ENCODE data around the gene H2AZ2.

The H2AZ2 gene

DNA sequence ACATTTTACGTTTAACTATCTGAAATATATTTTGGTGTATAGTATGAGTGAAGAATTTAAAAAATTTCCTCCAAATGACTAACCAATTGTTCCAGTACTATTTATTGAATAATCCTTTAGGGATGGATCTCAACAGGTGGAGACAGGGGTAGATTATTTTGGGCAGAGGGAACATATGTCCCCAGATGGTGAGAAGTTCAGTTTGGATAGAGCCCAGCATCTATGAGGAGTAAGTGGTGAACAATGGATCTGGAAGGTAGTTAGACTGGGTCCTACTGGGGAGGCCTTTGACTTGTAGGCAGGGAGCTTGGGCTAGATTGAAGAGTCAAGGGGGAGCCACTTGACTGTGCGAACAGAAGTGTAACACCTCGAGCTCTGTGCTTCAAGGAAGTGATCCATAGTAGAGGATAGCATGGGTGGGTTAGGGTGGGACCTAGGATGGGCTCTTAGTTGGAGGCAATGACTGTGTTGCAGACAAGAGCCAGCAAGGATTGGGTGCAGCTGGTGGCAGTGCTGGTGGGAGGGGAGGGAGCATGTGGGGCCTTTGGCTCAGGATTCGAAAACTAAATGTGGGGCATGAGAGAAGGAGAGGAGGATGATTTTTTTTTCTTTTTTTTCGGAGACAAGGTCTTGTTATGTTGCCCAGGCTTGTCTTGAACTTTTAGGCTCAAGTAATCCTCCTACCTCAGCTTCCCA is 41.3 kb upstream of the H2AZ2 start:
- TF ChIP-seq, protein P1, sequence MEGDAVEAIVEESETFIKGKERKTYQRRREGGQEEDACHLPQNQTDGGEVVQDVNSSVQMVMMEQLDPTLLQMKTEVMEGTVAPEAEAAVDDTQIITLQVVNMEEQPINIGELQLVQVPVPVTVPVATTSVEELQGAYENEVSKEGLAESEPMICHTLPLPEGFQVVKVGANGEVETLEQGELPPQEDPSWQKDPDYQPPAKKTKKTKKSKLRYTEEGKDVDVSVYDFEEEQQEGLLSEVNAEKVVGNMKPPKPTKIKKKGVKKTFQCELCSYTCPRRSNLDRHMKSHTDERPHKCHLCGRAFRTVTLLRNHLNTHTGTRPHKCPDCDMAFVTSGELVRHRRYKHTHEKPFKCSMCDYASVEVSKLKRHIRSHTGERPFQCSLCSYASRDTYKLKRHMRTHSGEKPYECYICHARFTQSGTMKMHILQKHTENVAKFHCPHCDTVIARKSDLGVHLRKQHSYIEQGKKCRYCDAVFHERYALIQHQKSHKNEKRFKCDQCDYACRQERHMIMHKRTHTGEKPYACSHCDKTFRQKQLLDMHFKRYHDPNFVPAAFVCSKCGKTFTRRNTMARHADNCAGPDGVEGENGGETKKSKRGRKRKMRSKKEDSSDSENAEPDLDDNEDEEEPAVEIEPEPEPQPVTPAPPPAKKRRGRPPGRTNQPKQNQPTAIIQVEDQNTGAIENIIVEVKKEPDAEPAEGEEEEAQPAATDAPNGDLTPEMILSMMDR (IDR thresholded peaks at IDR 0.05): no peak
- no peak overlapping the region for H3K4me3 ChIP-seq
- no peak overlapping the region for H3K27ac ChIP-seq
- no peak for DNase-seq (ENCODE audit: low spot score)

DNA sequence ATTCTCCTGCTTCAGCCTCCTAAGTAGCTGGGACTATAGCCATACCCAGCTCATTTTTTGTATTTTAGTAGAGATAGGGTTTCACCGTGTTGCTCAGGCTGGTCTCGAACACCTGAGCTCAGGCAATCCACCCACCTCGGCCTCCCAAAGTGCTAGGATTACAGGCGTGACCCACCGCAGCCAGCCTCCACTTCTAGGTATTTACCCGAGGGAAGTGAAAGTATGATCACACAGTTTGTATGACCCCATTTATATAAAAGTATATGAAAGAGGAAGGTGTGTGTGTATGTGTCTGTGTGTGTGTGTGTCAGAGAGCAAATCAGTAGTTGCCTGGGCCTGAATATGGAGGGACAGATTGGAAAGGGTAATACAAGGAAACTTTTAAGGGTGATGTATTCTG is 39.4 kb upstream of the H2AZ2 start:
- no peak for DNase-seq (ENCODE audit: low spot score)
- TF ChIP-seq, protein P1 (IDR thresholded peaks at IDR 0.05): no peak
- H3K27ac ChIP-seq: no peak overlapping the region
- H3K4me3 ChIP-seq: no peak overlapping the region

- TF ChIP-seq, protein P1 (IDR thresholded peaks at IDR 0.05): no peak
- H3K27ac ChIP-seq: peak within 1 kb of the TSS; percentile 96 to 98
- H3K4me3 ChIP-seq: peak within 1 kb of the TSS; percentile 93
- DNase-seq (ENCODE audit: low spot score): peak; percentile 97
Observed at GRCh38 chr7:44885394-44886317, 37.8 kb upstream of the H2AZ2 start, which contains the start of gene PURB. PURB (minus strand) TSS chr7:44885530; CDS start chr7:44885348, 182 bp downstream.

DNA sequence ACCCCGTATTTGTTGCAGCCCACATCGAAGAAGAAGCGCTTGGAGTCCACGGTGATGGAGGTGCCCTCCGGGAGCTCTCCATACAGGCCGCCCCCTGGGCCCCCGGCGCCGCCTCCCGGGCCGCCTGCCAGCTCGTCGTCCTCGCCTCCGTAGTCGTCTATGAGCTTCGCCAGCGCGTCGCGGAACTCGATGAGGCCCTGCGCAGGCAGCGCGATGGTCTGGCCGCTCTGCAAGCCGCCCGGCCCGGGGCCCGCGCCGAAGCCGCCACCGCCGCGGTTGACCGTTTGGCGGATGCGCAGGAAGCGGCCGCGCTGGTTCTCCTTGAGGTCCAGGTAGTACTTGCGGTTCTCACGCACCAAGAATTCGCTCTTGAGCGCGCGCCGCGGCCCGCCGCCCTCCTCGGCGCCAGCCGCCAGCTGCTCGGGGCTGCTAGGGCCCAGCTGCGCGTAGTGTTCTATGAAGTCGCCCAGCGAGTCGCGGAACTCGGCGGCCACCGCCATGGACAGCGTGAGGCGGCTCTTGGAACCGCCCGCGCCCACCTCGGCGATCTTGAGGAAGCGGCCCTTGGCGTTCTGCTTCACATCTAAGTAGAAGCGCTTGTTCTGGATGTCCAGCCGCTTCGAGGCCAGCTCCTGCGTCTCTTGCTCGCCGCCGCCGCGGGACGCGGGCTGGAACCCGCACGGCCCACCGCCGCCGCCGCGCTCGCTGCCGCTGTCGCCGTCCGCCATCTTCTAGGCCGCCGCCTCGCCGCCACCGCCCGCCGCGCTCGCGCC is 36.9 kb upstream of the H2AZ2 start:
- H3K27ac ChIP-seq: peak overlapping the region; percentile 96 to 98
- peak; percentile 79 for DNase-seq (ENCODE audit: low spot score)
- peak overlapping the region; percentile 93 for H3K4me3 ChIP-seq
- TF ChIP-seq, protein P1 (IDR thresholded peaks at IDR 0.05): no peak

DNA sequence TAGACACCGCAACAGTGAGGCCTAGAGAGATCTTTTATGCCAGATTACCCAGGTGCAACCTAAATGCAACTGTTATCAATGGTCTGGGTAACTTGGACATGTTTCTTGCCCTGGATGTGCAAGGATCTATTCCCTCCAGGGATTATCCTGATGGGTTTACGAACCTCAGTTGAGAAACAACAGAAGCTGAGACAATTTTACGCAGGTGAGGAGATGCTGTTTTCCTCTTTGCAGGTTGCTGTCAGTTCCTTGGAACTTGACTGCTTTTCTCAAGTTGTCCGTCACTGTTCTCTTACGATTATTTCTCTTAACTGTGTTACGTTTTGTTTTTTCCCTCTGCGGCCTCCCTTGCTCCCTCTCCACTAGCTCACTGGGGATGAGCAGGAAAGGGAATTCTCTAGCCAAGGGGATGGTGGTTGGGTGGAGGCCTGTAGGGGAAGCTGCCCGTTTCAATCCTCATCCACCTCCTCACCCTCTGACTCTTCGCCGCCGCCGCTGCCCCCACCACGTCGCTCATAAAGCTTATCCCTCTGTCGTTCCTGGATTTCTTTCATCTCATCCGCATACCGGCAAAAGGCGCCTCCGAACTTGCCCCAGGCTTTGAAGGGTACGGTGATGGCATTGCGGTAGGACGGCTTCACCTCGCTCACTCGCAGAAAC is 36.2 kb upstream of the H2AZ2 start:
- TF ChIP-seq, protein P1 (IDR thresholded peaks at IDR 0.05): no peak
- no peak for DNase-seq (ENCODE audit: low spot score)

DNA sequence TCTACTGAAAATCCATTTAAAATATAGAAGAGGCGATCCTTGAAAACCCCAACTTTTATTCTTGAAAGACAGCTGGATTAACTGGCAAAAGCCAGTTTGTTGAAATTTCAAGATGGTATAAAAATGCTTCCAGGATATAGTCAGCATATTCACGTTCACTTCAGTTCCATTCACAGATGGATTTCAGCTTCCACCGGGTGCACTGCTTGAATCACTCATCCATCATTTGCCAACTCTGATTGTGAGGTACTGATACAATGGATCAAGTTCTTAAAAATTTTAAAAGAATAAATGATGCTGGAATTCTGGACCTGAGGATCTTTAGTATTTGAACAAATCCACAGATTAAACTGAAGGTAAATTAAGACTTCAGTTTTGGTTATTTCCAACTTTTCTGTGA is 35.0 kb upstream of the H2AZ2 start:
- TF ChIP-seq, protein P1 (IDR thresholded peaks at IDR 0.05): no peak
- no peak for DNase-seq (ENCODE audit: low spot score)
- H3K4me3 ChIP-seq: peak overlapping the region; percentile 93
- no peak overlapping the region for H3K27ac ChIP-seq

More for the DNA sequence above, 36.2 kb upstream of the H2AZ2 start:
- H3K4me3 ChIP-seq: peak overlapping the region; percentile 93
- peak overlapping the region; percentile 96 to 98 for H3K27ac ChIP-seq
